ENCODE results near the gene LGALS3BP. TPM values are rescaled to one million over a fixed set of nuclear protein-coding genes. Genes with fewer than 3 reads are reported as not detected.

Gene LGALS3BP
- total and polyA plus RNA-seq, 2 of the 4 experiments (the other 2 are of a cell fraction) = 33.7 to 273 TPM

- no peak overlapping the region for H3K23ac ChIP-seq (ENCODE audit: low read depth, low read length)
- no peak overlapping the region for H3K27ac ChIP-seq (ENCODE audit: insufficient read depth, low read length)
- H3K4me3 ChIP-seq (ENCODE audit: insufficient read depth, low read depth, low read length) = no peak overlapping the region
- no peak overlapping the region for H3K56ac ChIP-seq (ENCODE audit: extremely low read depth, insufficient read depth, low read length)
- H3K9me1 ChIP-seq (ENCODE audit: insufficient read depth, low read length) = no peaks in the 10 kb centered on the region; the same call in 1 of the 2 replicates
- H3K9me3 ChIP-seq (ENCODE audit: control insufficient read depth, insufficient read depth, low read length) = no peaks in the 10 kb centered on the region
- CTCF ChIA-PET = no interaction called here
- H3K79me1 ChIP-seq (ENCODE audit: low read depth in 1 of 2, low read length in 2 of 2) = peaks cover 23 to 85% of the 10 kb centered on the region in 2 experiments
- no peak overlapping the region for H3K14ac ChIP-seq (replicated peaks; ENCODE audit: low read depth, low read length)
- no peak overlapping the region for H2AFZ ChIP-seq (replicated peaks; ENCODE audit: low read length, poor library complexity)
- ATAC-seq (ENCODE audit: low read depth) = no peak
- no peaks in the 10 kb centered on the region for H3K27me3 ChIP-seq (ENCODE audit: control insufficient read depth, insufficient read depth, low read length)
- dilution Hi-C loops (cut with HindIII; ENCODE audit: low sequenced_read_pairs, unreplicated experiment) (no loop called here), in situ Hi-C loops (cut with MboI; ENCODE audit: low sequenced_read_pairs) (no loop called here), intact Hi-C loops (cut with micrococcal nuclease) (no loop called here)
- H2AK5ac ChIP-seq (ENCODE audit: low read depth, low read length) = no peak overlapping the region
- no peak overlapping the region for H3K4ac ChIP-seq (ENCODE audit: low read depth, low read length)
- H3K36me3 ChIP-seq (ENCODE audit: control insufficient read depth, insufficient read depth, low read length) = peaks cover 47% of the 10 kb centered on the region
- no peak for DNase-seq
- H2BK20ac ChIP-seq (ENCODE audit: low read depth, low read length) = no peak overlapping the region
- no peak overlapping the region for H4K8ac ChIP-seq (ENCODE audit: low read depth in 2 of 2, low read length in 2 of 2)
- H3K4me1 ChIP-seq (ENCODE audit: control insufficient read depth, insufficient read depth, low read length) = no peaks in the 10 kb centered on the region
- TF ChIP-seq BHLHE40 (IDR thresholded peaks at IDR 0.05; ENCODE audit: low read depth, low read length) = no peak
- TF ChIP-seq RFX5 (IDR thresholded peaks at IDR 0.05; ENCODE audit: low read depth, low read length) = no peak
- TF ChIP-seq SMC3 (IDR thresholded peaks at IDR 0.05; ENCODE audit: low read depth, low read length) = no peak
- TF ChIP-seq NFE2L2 (IDR thresholded peaks at IDR 0.05; ENCODE audit: low read depth, low read length) = no peak
- TF ChIP-seq RCOR1 (IDR thresholded peaks at IDR 0.05; ENCODE audit: insufficient replicate concordance, low read length) = no peak
- no peak for TF ChIP-seq ELK1 (IDR thresholded peaks at IDR 0.05; ENCODE audit: borderline replicate concordance, low read depth, low read length)
- TF ChIP-seq, protein P1, sequence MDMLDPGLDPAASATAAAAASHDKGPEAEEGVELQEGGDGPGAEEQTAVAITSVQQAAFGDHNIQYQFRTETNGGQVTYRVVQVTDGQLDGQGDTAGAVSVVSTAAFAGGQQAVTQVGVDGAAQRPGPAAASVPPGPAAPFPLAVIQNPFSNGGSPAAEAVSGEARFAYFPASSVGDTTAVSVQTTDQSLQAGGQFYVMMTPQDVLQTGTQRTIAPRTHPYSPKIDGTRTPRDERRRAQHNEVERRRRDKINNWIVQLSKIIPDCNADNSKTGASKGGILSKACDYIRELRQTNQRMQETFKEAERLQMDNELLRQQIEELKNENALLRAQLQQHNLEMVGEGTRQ (IDR thresholded peaks at IDR 0.05; ENCODE audit: low read depth, low read length) = no peak
- TF ChIP-seq POLR2A (IDR thresholded peaks at IDR 0.05; ENCODE audit: low read depth, low read length) = no peak
- no peak for TF ChIP-seq MAZ (IDR thresholded peaks at IDR 0.05; ENCODE audit: borderline replicate concordance, low read depth, low read length)
- TF ChIP-seq MAFK (IDR thresholded peaks at IDR 0.05; ENCODE audit: low read depth, low read length) = no peak
- no peak for TF ChIP-seq RAD21 (IDR thresholded peaks at IDR 0.05; ENCODE audit: low read length)
- no peak for TF ChIP-seq FOS (IDR thresholded peaks at IDR 0.05; ENCODE audit: low read depth, low read length)
- H4K20me1 ChIP-seq (ENCODE audit: insufficient read depth, low read length) = peaks cover 70% of the 10 kb centered on the region
- 97% methylated on average over 8 of the region's 17 CpGs; no CpG with 5 or more reads in 1 of the 2 experiments for WGBS, 2 experiments (ENCODE audit: extremely low coverage in 2 of 2, insufficient read length in 1 of 2)
- no peak overlapping the region for H4K91ac ChIP-seq (ENCODE audit: insufficient read depth, low read depth, low read length)
- BruUV-seq (replicated peaks) = no TSS peak
- H2AK9ac ChIP-seq (replicated peaks; ENCODE audit: low read depth, low read length, poor library complexity) = no peak overlapping the region
- no peak overlapping the region for H2BK15ac ChIP-seq (ENCODE audit: low read depth, low read length)
- no peak overlapping the region for H3K18ac ChIP-seq (ENCODE audit: low read depth, low read length)
- no peak overlapping the region for H4K5ac ChIP-seq (ENCODE audit: low read depth, low read length)
- no peak overlapping the region for H2BK120ac ChIP-seq (ENCODE audit: low read depth, low read length)
- no peak overlapping the region for H3K4me2 ChIP-seq (ENCODE audit: low read depth, low read length)
- H3K9ac ChIP-seq (ENCODE audit: low read depth, low read length) = no peak overlapping the region
- POLR2A ChIA-PET (ENCODE audit: unreplicated experiment) = no interaction called here
- no peak overlapping the region for H2BK5ac ChIP-seq (ENCODE audit: low read depth, low read length, poor library complexity, severe bottlenecking)
Measured at GRCh38 chr17:78999056-78999768, 19.5 kb upstream of the LGALS3BP start.
